Measurements from ENCODE around the gene VAC14.

VAC14 gene

GRCh38 chr16:70715055-70715858 is 85.7 kb downstream of the VAC14 start:
- Histone ChIP-seq H3K4me3 (replicated peaks; ENCODE audit: insufficient read depth, low read length) (no peak overlapping the region), H3K27ac (replicated peaks) (no peak overlapping the region)
- DNase-seq (ENCODE audit: low read depth in 1 of 2, low spot score in 1 of 2) = no peak

GRCh38 chr16:70714581-70715054 is 86.3 kb downstream of the VAC14 start:
- H3K27ac ChIP-seq (replicated peaks) = no peak overlapping the region
- no peaks in the 10 kb centered on the region for H3K27me3 ChIP-seq (ENCODE audit: insufficient read depth, poor library complexity, severe bottlenecking)
- no peak overlapping the region for H3K4me3 ChIP-seq (replicated peaks; ENCODE audit: insufficient read depth, low read length)
- TF ChIP-seq POLR2AphosphoS5 (IDR thresholded peaks at IDR 0.05; ENCODE audit: low read depth) (no peak), REST (IDR thresholded peaks at IDR 0.05; ENCODE audit: insufficient replicate concordance, low read depth) (no peak), GABPA (IDR thresholded peaks at IDR 0.05; ENCODE audit: low read depth) (no peak), SPI1 (IDR thresholded peaks at IDR 0.05; ENCODE audit: borderline replicate concordance, low read depth) (no peak)
- TF ChIP-seq, protein P1, sequence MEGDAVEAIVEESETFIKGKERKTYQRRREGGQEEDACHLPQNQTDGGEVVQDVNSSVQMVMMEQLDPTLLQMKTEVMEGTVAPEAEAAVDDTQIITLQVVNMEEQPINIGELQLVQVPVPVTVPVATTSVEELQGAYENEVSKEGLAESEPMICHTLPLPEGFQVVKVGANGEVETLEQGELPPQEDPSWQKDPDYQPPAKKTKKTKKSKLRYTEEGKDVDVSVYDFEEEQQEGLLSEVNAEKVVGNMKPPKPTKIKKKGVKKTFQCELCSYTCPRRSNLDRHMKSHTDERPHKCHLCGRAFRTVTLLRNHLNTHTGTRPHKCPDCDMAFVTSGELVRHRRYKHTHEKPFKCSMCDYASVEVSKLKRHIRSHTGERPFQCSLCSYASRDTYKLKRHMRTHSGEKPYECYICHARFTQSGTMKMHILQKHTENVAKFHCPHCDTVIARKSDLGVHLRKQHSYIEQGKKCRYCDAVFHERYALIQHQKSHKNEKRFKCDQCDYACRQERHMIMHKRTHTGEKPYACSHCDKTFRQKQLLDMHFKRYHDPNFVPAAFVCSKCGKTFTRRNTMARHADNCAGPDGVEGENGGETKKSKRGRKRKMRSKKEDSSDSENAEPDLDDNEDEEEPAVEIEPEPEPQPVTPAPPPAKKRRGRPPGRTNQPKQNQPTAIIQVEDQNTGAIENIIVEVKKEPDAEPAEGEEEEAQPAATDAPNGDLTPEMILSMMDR (IDR thresholded peaks at IDR 0.05; ENCODE audit: insufficient read depth, low read length) = no peak
- no peak for DNase-seq (ENCODE audit: low read depth in 1 of 2, low spot score in 1 of 2)

More at GRCh38 chr16:70715055-70715858, 85.7 kb downstream of the VAC14 start:
- TF ChIP-seq SPI1 (IDR thresholded peaks at IDR 0.05; ENCODE audit: borderline replicate concordance, low read depth) (no peak), GABPA (IDR thresholded peaks at IDR 0.05; ENCODE audit: low read depth) (no peak)
- H3K27me3 ChIP-seq (ENCODE audit: insufficient read depth, poor library complexity, severe bottlenecking) = no peaks in the 10 kb centered on the region

DNA sequence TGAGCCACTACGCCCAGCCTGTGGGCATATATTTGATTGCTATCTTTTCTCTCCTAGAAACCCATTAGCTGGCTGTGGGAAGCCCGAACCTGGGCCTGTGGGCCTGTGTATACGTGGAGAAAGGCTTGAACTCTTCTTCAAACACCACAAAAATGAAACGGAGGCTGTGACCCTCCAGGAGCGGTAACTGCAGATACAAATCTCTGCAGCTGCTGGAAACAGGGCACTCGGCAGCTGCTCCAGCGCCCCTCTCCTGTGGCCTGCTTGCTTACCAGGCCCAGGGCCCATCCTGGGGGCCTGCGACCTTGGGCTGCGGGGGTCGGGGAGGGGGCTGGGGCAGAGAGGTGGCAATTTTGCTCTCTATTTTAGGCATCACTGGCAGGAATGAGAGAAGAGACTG is 87.1 kb downstream of the VAC14 start:
- no peak for DNase-seq (ENCODE audit: low read depth in 1 of 2, low spot score in 1 of 2)
- TF ChIP-seq SPI1 (IDR thresholded peaks at IDR 0.05; ENCODE audit: borderline replicate concordance, low read depth) (no peak), GABPA (IDR thresholded peaks at IDR 0.05; ENCODE audit: low read depth) (no peak), REST (IDR thresholded peaks at IDR 0.05; ENCODE audit: insufficient replicate concordance, low read depth) (no peak), POLR2AphosphoS5 (IDR thresholded peaks at IDR 0.05; ENCODE audit: low read depth) (no peak)
- TF ChIP-seq, protein P1 (IDR thresholded peaks at IDR 0.05; ENCODE audit: insufficient read depth, low read length) = no peak
- H3K27me3 ChIP-seq (ENCODE audit: insufficient read depth, poor library complexity, severe bottlenecking) = no peaks in the 10 kb centered on the region
- no peak overlapping the region for H3K4me3 ChIP-seq (replicated peaks; ENCODE audit: insufficient read depth, low read length)
- H3K27ac ChIP-seq (replicated peaks) = no peak overlapping the region

DNA sequence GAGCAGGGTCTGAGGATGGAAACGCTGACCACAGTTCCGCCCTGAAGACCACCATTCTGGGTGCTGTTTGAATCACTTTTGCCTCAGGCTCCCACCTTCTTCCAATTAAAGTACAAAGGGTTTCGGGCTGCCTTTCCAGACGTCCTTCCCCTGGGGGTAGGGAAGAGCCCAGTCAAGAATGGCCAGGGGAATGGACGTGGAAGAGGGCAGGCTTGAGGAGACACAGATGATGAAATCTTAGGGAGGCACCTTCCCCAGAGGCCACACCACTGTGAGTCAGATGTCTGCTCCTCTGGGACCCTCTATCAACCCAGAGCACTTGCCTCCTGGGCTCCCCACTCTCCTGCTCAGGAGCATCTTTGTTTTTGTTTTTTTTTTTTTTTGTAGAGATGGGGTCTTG is 87.6 kb downstream of the VAC14 start:
- no peaks in the 10 kb centered on the region for H3K27me3 ChIP-seq (ENCODE audit: insufficient read depth, poor library complexity, severe bottlenecking)
- no peak for DNase-seq (ENCODE audit: low read depth in 1 of 2, low spot score in 1 of 2)
- TF ChIP-seq REST (IDR thresholded peaks at IDR 0.05; ENCODE audit: insufficient replicate concordance, low read depth) (no peak), GABPA (IDR thresholded peaks at IDR 0.05; ENCODE audit: low read depth) (no peak), SPI1 (IDR thresholded peaks at IDR 0.05; ENCODE audit: borderline replicate concordance, low read depth) (no peak), POLR2AphosphoS5 (IDR thresholded peaks at IDR 0.05; ENCODE audit: low read depth) (no peak)
- TF ChIP-seq, protein P1 (IDR thresholded peaks at IDR 0.05; ENCODE audit: insufficient read depth, low read length) = no peak
- no peak overlapping the region for H3K4me3 ChIP-seq (replicated peaks; ENCODE audit: insufficient read depth, low read length)
- H3K27ac ChIP-seq (replicated peaks) = no peak overlapping the region
